H9 (cell line): ENCODE results near the gene CAV2. TPM values are rescaled to one million over a fixed set of nuclear protein-coding genes. Genes with fewer than 3 reads are reported as not detected.

Experiments
- DNase-seq: peaks from one replicate; pipeline ENCODE4 v3.0.0-alpha.2; 2017
- H2AFZ ChIP-seq: one replicate; pipeline ENCODE4 v1.6.1; 2013; ENCODE audit warnings: mild to moderate bottlenecking, low read length, control low read depth, moderate library complexity
- H2AK5ac ChIP-seq: 2 replicates; pipeline ENCODE4 v1.6.1; 2013; ENCODE audit warnings: low read length, control low read depth, mixed read lengths; ENCODE audit not compliant: insufficient read length
- H2BK120ac ChIP-seq: one replicate; pipeline ENCODE4 v1.6.1; 2013; ENCODE audit warnings: low read depth, mild to moderate bottlenecking, low read length, control low read depth, inconsistent platforms; ENCODE audit not compliant: poor library complexity, severe bottlenecking
- H2BK12ac ChIP-seq: 2 replicates; pipeline ENCODE4 v1.6.1; 2013; ENCODE audit warnings: low read length, control low read depth, mixed read lengths, low read depth; ENCODE audit not compliant: insufficient read length
- H2BK15ac ChIP-seq: 2 replicates; pipeline ENCODE4 v1.6.1; 2013; ENCODE audit warnings: low read depth, low read length, control low read depth
- H2BK20ac ChIP-seq: one replicate; pipeline ENCODE4 v1.6.1; 2013; ENCODE audit warnings: low read depth, mild to moderate bottlenecking, low read length, control low read depth, inconsistent platforms; ENCODE audit not compliant: poor library complexity, severe bottlenecking
- H2BK5ac ChIP-seq: 2 replicates; pipeline ENCODE4 v1.6.1; 2013; ENCODE audit warnings: low read length, control low read depth, mixed read lengths; ENCODE audit not compliant: insufficient read length
- H3K14ac ChIP-seq: 2 replicates; pipeline ENCODE4 v1.6.1; 2013; ENCODE audit warnings: low read length, control low read depth; ENCODE audit not compliant: insufficient read depth
- H3K18ac ChIP-seq: 2 replicates; pipeline ENCODE4 v1.6.1; 2013; ENCODE audit warnings: low read depth, mild to moderate bottlenecking, mixed read lengths, low read length, control low read depth; ENCODE audit not compliant: insufficient read length
- H3K23ac ChIP-seq: 2 replicates; pipeline ENCODE4 v1.6.1; 2013; ENCODE audit warnings: low read length, control low read depth, mixed read lengths, low read depth; ENCODE audit not compliant: insufficient read length
- H3K23me2 ChIP-seq: 2 replicates; pipeline ENCODE4 v1.6.1; 2013; ENCODE audit warnings: low read depth, mild to moderate bottlenecking, mixed read lengths, low read length, control low read depth; ENCODE audit not compliant: insufficient read length, poor library complexity, severe bottlenecking
- H3K27ac ChIP-seq: 2 replicates; pipeline ENCODE4 v1.5.1; 2013; ENCODE audit warnings: low read length, control low read depth, mixed read lengths, low read depth; ENCODE audit not compliant: insufficient read length
- H3K27me3 ChIP-seq: 2 replicates; pipeline ENCODE4 v1.6.1; 2013; ENCODE audit warnings: low read length, control low read depth, inconsistent platforms; ENCODE audit not compliant: insufficient read depth
- H3K4ac ChIP-seq: 2 replicates; pipeline ENCODE4 v1.6.1; 2013; ENCODE audit warnings: low read depth, mild to moderate bottlenecking, control low read depth, inconsistent platforms, low read length, moderate library complexity
- H3K4me1 ChIP-seq: 2 replicates; pipeline ENCODE4 v1.6.1; 2013; ENCODE audit warnings: low read length, control low read depth, inconsistent platforms; ENCODE audit not compliant: insufficient read depth
- H3K4me2 ChIP-seq: 2 replicates; pipeline ENCODE4 v1.6.1; 2013; ENCODE audit warnings: low read length, control low read depth, mixed read lengths; ENCODE audit not compliant: insufficient read length, insufficient read depth
- H3K56ac ChIP-seq: 2 replicates; pipeline ENCODE4 v1.6.1; 2013; ENCODE audit warnings: low read depth, mild to moderate bottlenecking, mixed read lengths, low read length, control low read depth; ENCODE audit not compliant: insufficient read length
- H3K79me1 ChIP-seq: 2 replicates; pipeline ENCODE4 v1.6.1; 2013; ENCODE audit warnings: low read depth, mild to moderate bottlenecking, moderate library complexity, low read length, control low read depth, inconsistent platforms; ENCODE audit not compliant: insufficient read depth, poor library complexity, severe bottlenecking
- H3K79me2 ChIP-seq: 2 replicates; pipeline ENCODE4 v1.6.1; 2013; ENCODE audit warnings: low read length, control low read depth, inconsistent platforms; ENCODE audit not compliant: insufficient read depth
- H3K9ac ChIP-seq: 2 replicates; pipeline ENCODE4 v1.6.1; 2013; ENCODE audit warnings: low read length, control low read depth, mixed read lengths; ENCODE audit not compliant: insufficient read length; ENCODE audit errors: extremely low read depth
- H3K9me3 ChIP-seq: one replicate; pipeline ENCODE4 v1.6.1; 2013; ENCODE audit warnings: low read depth, low read length, inconsistent platforms; ENCODE audit not compliant: control insufficient read depth
- H3T11ph ChIP-seq: one replicate; pipeline ENCODE4 v1.6.1; 2013; ENCODE audit warnings: mild to moderate bottlenecking, low read length, control low read depth, inconsistent platforms
- H4K20me1 ChIP-seq: one replicate; pipeline ENCODE4 v1.6.1; 2013; ENCODE audit not compliant: control insufficient read depth, insufficient read length, insufficient read depth
- H4K5ac ChIP-seq: 2 replicates; pipeline ENCODE4 v1.6.1; 2013; ENCODE audit warnings: low read depth, mild to moderate bottlenecking, mixed read lengths, low read length, control low read depth; ENCODE audit not compliant: insufficient read length
- H4K8ac ChIP-seq: replicated peaks from 2 replicates; pipeline ENCODE4 v1.6.1; 2013; ENCODE audit warnings: low read length, control low read depth, mixed read lengths, low read depth; ENCODE audit not compliant: insufficient read length
- H4K91ac ChIP-seq: 2 replicates; pipeline ENCODE4 v1.6.1; 2013; ENCODE audit warnings: low read depth, mild to moderate bottlenecking, moderate library complexity, mixed read lengths, low read length, control low read depth; ENCODE audit not compliant: insufficient read length
- H3K27ac Mint-ChIP-seq, 3 experiments: 2 replicates in 2 of 3; 3 replicates in 1 of 3; pipeline ENCODE4 v1.8.0; 2020 to 2021; ENCODE audit warnings: mixed read lengths in 3 of 3, mild to moderate bottlenecking in 1 of 3, moderate library complexity in 1 of 3
- H3K27me3 Mint-ChIP-seq: 2 replicates; pipeline ENCODE4 v1.8.0; 2021; ENCODE audit warnings: low read depth, mild to moderate bottlenecking, moderate library complexity, mixed read lengths
- H3K36me3 Mint-ChIP-seq, 3 experiments: 2 replicates in 2 of 3; 3 replicates in 1 of 3; pipeline ENCODE4 v1.8.0; 2020 to 2021; ENCODE audit warnings: low read depth in 3 of 3, mixed read lengths in 3 of 3; ENCODE audit not compliant: insufficient read depth in 1 of 3
- H3K4me1 Mint-ChIP-seq, 2 experiments: 2 replicates each; pipeline ENCODE4 v1.8.0; 2020; ENCODE audit warnings: mixed read lengths in 2 of 2
- H3K4me3 Mint-ChIP-seq, 2 experiments: 2 replicates in 1 of 2; 3 replicates in 1 of 2; pipeline ENCODE4 v1.8.0; 2020 to 2021; ENCODE audit warnings: mild to moderate bottlenecking in 2 of 2, mixed read lengths in 2 of 2, moderate library complexity in 1 of 2
- H3K9me3 Mint-ChIP-seq, 2 experiments: 2 replicates in 1 of 2; 3 replicates in 1 of 2; pipeline ENCODE4 v1.8.0; 2020; ENCODE audit warnings: mild to moderate bottlenecking in 2 of 2, mixed read lengths in 2 of 2, moderate library complexity in 1 of 2
- WGBS: extraction: QIAGEN DNeasy Blood & Tissue Kit; methylation state at CpG from one replicate; pipeline ENCODE4 v1.1.7; 2013; ENCODE audit warnings: missing lambda C conversion rate, low lambda C conversion rate, mixed read lengths; ENCODE audit not compliant: insufficient read length; ENCODE audit errors: extremely low coverage; 5-methylcytosine and 5-hydroxymethylcytosine counted together
- total RNA-seq: library from RNA; stranded (reverse); gene quantifications from 2 replicates; pipeline ENCODE4 v1.2.1, GENCODE V29; 2021
- TF ChIP-seq, protein P1 (sequence below): fragments of 200-600 bp; sonication (generic); conservative IDR thresholded peaks from 3 replicates; pipeline ENCODE4 v1.8.0; 2021; ENCODE audit warnings: antibody characterized with exemption, mild to moderate bottlenecking

CAV2 gene
- total RNA-seq, 1 experiment from 2014 or later: 3.7 TPM

GRCh38 chr7:116495736-116496135 lies 3.8 kb upstream of the CAV2 start:
- Histone ChIP-seq H4K5ac (no peak overlapping the region), H3K23me2 (peaks cover 10% of the 10 kb centered on the region), H2AK5ac (no peak overlapping the region), H3K27ac (no peak overlapping the region), H2BK20ac (no peak overlapping the region), H3K23ac (no peak overlapping the region), H4K8ac (no peak overlapping the region), H3K4ac (no peak overlapping the region), H3K14ac (no peak overlapping the region), H3T11ph (no peak overlapping the region), H3K27me3 (no peaks in the 10 kb centered on the region; the same call in 1 of the 2 replicates), H3K79me1 (no peaks in the 10 kb centered on the region), H2BK5ac (no peak overlapping the region), H3K9me3 (no peaks in the 10 kb centered on the region), H3K18ac (no peak overlapping the region), H3K9ac (no peak overlapping the region), H3K79me2 (no peaks in the 10 kb centered on the region), H2BK15ac (no peak overlapping the region), H2AFZ (no peak overlapping the region), H3K4me2 (no peak overlapping the region), H3K4me1 (no peaks in the 10 kb centered on the region), H4K20me1 (no peaks in the 10 kb centered on the region), H4K91ac (no peak overlapping the region), H2BK120ac (no peak overlapping the region), H2BK12ac (no peak overlapping the region), H3K56ac (no peak overlapping the region)
- no peak overlapping the region for H3K27ac Mint-ChIP-seq
- WGBS: no CpG with 5 or more reads among the region's 1 CpG
- no peak overlapping the region for H3K4me3 Mint-ChIP-seq
- no peaks in the 10 kb centered on the region for H3K36me3 Mint-ChIP-seq
- DNase-seq: no peak
- H3K27me3 Mint-ChIP-seq: peaks cover 24% of the 10 kb centered on the region
- TF ChIP-seq, protein P1, sequence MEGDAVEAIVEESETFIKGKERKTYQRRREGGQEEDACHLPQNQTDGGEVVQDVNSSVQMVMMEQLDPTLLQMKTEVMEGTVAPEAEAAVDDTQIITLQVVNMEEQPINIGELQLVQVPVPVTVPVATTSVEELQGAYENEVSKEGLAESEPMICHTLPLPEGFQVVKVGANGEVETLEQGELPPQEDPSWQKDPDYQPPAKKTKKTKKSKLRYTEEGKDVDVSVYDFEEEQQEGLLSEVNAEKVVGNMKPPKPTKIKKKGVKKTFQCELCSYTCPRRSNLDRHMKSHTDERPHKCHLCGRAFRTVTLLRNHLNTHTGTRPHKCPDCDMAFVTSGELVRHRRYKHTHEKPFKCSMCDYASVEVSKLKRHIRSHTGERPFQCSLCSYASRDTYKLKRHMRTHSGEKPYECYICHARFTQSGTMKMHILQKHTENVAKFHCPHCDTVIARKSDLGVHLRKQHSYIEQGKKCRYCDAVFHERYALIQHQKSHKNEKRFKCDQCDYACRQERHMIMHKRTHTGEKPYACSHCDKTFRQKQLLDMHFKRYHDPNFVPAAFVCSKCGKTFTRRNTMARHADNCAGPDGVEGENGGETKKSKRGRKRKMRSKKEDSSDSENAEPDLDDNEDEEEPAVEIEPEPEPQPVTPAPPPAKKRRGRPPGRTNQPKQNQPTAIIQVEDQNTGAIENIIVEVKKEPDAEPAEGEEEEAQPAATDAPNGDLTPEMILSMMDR: peak; percentile 20; the same call in 1 of the 3 replicates
- H3K4me1 Mint-ChIP-seq: peaks cover 6 to 10% of the 10 kb centered on the region in 2 experiments
- H3K9me3 Mint-ChIP-seq: no peaks in the 10 kb centered on the region
